Ovary (tissue), 3 donors: ENCODE data around the gene ZSWIM5.
"Not testable (repeated sequence)": the region's sequence is repeated elsewhere in the genome, so short reads cannot be mapped to it uniquely, and the experiment has no call there.

Experiments used
- CTCF ChIP-seq, 3 donors: fragments of 450-650 bp in 2 of 3; fragments of 200-600 bp in 1 of 3; IDR thresholded peaks; one replicate each; pipeline versions ENCODE4 v1.5.1 to v1.8.0; 2016 to 2022; ENCODE audit warnings: antibody characterized with exemption in 3 of 3, mild to moderate bottlenecking in 1 of 3
- POLR2A ChIP-seq: fragments of 450-650 bp; IDR thresholded peaks from one replicate; pipeline ENCODE4 v1.6.1; 2017; ENCODE audit warnings: antibody characterized with exemption, mild to moderate bottlenecking, moderate library complexity
- donor health status: DM: no; HTN: no; CAD: no.

DNA sequence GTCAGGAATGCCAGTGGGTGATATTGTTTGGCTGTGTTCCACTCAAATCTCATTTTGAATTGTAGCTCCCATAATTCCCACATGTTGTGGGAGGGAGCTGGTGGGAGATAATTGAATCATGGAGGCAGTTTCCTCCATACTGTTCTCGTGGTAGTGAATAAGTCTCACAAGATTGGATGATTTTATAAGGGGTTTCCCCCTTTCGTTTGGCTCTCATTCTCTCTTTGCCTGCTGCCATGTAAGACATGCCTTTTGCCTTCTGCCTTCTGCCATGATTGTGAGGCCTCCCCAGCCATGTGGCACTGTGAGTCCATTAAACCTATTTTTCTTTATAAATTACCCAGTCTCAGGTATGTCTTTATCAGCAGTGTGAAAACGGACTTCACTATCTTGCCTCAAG is 40.0 kb upstream of the ZSWIM5 start:
- not testable (repeated sequence) for TF ChIP-seq CTCF (IDR thresholded peaks at IDR 0.05); POLR2A
